ENCODE data around the gene CFAP47.

CFAP47 gene

GRCh38 chrX:36159254-36159653 is 239.7 kb downstream of the CFAP47 start:
- H3K27ac ChIP-seq (ENCODE audit: low read length, poor library complexity, severe bottlenecking), result no peak overlapping the region
- H2BK12ac ChIP-seq (ENCODE audit: low read length in 2 of 2), result no peak overlapping the region
- H3K23ac ChIP-seq (ENCODE audit: low read length in 2 of 2), result no peak overlapping the region
- H2BK5ac ChIP-seq (ENCODE audit: low read depth, low read length, poor library complexity, severe bottlenecking), result no peak overlapping the region
- H3K4me2 ChIP-seq (ENCODE audit: low read length, poor library complexity, severe bottlenecking), result no peak overlapping the region
- no peak overlapping the region for H3K14ac ChIP-seq (ENCODE audit: low read length in 2 of 2)
- H2BK15ac ChIP-seq (ENCODE audit: low read depth, poor library complexity, severe bottlenecking), result no peak overlapping the region
- no peaks in the 10 kb centered on the region for H3K27me3 ChIP-seq (ENCODE audit: control insufficient read depth in 1 of 2, insufficient read depth in 1 of 2, low read length in 2 of 2)
- no peaks in the 10 kb centered on the region for H3K79me1 ChIP-seq (replicated peaks; ENCODE audit: low read length, poor library complexity, severe bottlenecking)
- no peak overlapping the region for H2AK5ac ChIP-seq (ENCODE audit: low read length, severe bottlenecking)
- no peak overlapping the region for H2BK120ac ChIP-seq (ENCODE audit: low read depth, low read length)
- no peaks in the 10 kb centered on the region for H3K36me3 ChIP-seq (ENCODE audit: control insufficient read depth in 1 of 2, insufficient read depth in 2 of 2, low read depth in 1 of 2, low read length in 2 of 2)
- H4K8ac ChIP-seq (ENCODE audit: low read length), result no peak overlapping the region
- H3K9ac ChIP-seq (ENCODE audit: low read length), result no peak overlapping the region
- H4K91ac ChIP-seq (ENCODE audit: low read length), result no peak overlapping the region
- H2AFZ ChIP-seq (ENCODE audit: low read depth, low read length), result no peak overlapping the region
- no peaks in the 10 kb centered on the region for H3K4me1 ChIP-seq (ENCODE audit: control insufficient read depth, insufficient read depth, low read depth, low read length)
- no peaks in the 10 kb centered on the region for H3K9me3 ChIP-seq (ENCODE audit: control insufficient read depth, low read length)
- no peak overlapping the region for H3K4ac ChIP-seq (ENCODE audit: low read depth in 1 of 2, low read length in 2 of 2)
- 93% methylated on average over 3 of the region's 7 CpGs for WGBS
- no peak for DNase-seq
- H3K4me3 ChIP-seq (ENCODE audit: insufficient read depth in 1 of 2, low read depth in 1 of 2, low read length in 2 of 2), result no peak overlapping the region
- H3K18ac ChIP-seq (ENCODE audit: low read depth in 1 of 2, low read length in 2 of 2), result no peak overlapping the region

DNA sequence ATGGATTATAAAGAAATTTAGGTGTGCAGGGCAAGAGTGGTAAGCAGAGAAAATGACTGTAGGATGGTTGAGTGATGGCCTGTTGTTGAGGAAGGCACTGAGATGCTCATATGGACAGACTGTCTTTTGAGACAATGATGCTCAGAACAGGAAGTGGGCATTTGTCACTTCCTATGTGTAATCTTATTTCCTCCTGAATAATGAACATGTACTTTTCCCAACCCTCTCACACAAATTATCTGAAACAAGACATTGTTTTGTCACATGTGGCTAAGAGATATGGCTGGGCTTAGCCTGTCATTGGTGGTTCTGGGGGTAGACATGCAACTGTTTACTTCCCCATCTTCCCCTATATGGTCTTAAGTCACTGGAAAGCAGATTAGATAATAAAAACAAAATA is 240.5 kb downstream of the CFAP47 start:
- Histone ChIP-seq H3K4me1 (ENCODE audit: control insufficient read depth, insufficient read depth, low read depth, low read length) (no peaks in the 10 kb centered on the region), H3K4me3 (ENCODE audit: insufficient read depth in 1 of 2, low read depth in 1 of 2, low read length in 2 of 2) (no peak overlapping the region), H3K79me1 (replicated peaks; ENCODE audit: low read length, poor library complexity, severe bottlenecking) (no peaks in the 10 kb centered on the region), H3K27me3 (ENCODE audit: control insufficient read depth in 1 of 2, insufficient read depth in 1 of 2, low read length in 2 of 2) (no peaks in the 10 kb centered on the region), H3K4ac (ENCODE audit: low read depth in 1 of 2, low read length in 2 of 2) (no peak overlapping the region), H3K9me3 (ENCODE audit: control insufficient read depth, low read length) (no peaks in the 10 kb centered on the region), H2BK12ac (ENCODE audit: low read length in 2 of 2) (no peak overlapping the region), H4K8ac (ENCODE audit: low read length) (no peak overlapping the region), H2BK15ac (ENCODE audit: low read depth, poor library complexity, severe bottlenecking) (no peak overlapping the region), H3K9ac (ENCODE audit: low read length) (no peak overlapping the region), H2AK5ac (ENCODE audit: low read length, severe bottlenecking) (no peak overlapping the region), H3K4me2 (ENCODE audit: low read length, poor library complexity, severe bottlenecking) (no peak overlapping the region), H3K36me3 (ENCODE audit: control insufficient read depth in 1 of 2, insufficient read depth in 2 of 2, low read depth in 1 of 2, low read length in 2 of 2) (no peaks in the 10 kb centered on the region), H2BK5ac (ENCODE audit: low read depth, low read length, poor library complexity, severe bottlenecking) (no peak overlapping the region), H3K23ac (ENCODE audit: low read length in 2 of 2) (no peak overlapping the region), H2BK120ac (ENCODE audit: low read depth, low read length) (no peak overlapping the region), H3K18ac (ENCODE audit: low read depth in 1 of 2, low read length in 2 of 2) (no peak overlapping the region), H2AFZ (ENCODE audit: low read depth, low read length) (no peak overlapping the region), H3K27ac (ENCODE audit: low read length, poor library complexity, severe bottlenecking) (no peak overlapping the region), H4K91ac (ENCODE audit: low read length) (no peak overlapping the region), H3K14ac (ENCODE audit: low read length in 2 of 2) (no peak overlapping the region)
- DNase-seq, result no peak

GRCh38 chrX:36198575-36198974 is 279.0 kb downstream of the CFAP47 start:
- H2BK15ac ChIP-seq (ENCODE audit: low read depth, poor library complexity, severe bottlenecking), result no peak overlapping the region
- H3K27ac ChIP-seq (ENCODE audit: low read length, poor library complexity, severe bottlenecking), result no peak overlapping the region
- no peak overlapping the region for H2BK12ac ChIP-seq (ENCODE audit: low read length in 2 of 2)

GRCh38 chrX:36199928-36200327 is 280.4 kb downstream of the CFAP47 start:
- no peak overlapping the region for H4K91ac ChIP-seq (ENCODE audit: low read length)
- H3K18ac ChIP-seq (ENCODE audit: low read depth in 1 of 2, low read length in 2 of 2), result no peak overlapping the region
- no peak overlapping the region for H3K4me2 ChIP-seq (ENCODE audit: low read length, poor library complexity, severe bottlenecking)
- no peak overlapping the region for H4K8ac ChIP-seq (ENCODE audit: low read length)
- H3K4ac ChIP-seq (ENCODE audit: low read depth in 1 of 2, low read length in 2 of 2), result no peak overlapping the region
- H3K36me3 ChIP-seq (ENCODE audit: control insufficient read depth in 1 of 2, insufficient read depth in 2 of 2, low read depth in 1 of 2, low read length in 2 of 2), result no peaks in the 10 kb centered on the region
- no peak overlapping the region for H3K23ac ChIP-seq (ENCODE audit: low read length in 2 of 2)
- H3K4me1 ChIP-seq (ENCODE audit: control insufficient read depth, insufficient read depth, low read depth, low read length), result no peaks in the 10 kb centered on the region
- no peak overlapping the region for H2AFZ ChIP-seq (ENCODE audit: low read depth, low read length)
- no peak overlapping the region for H2AK5ac ChIP-seq (ENCODE audit: low read length, severe bottlenecking)
- H3K9me3 ChIP-seq (ENCODE audit: control insufficient read depth, low read length), result no peaks in the 10 kb centered on the region
- H3K4me3 ChIP-seq (ENCODE audit: insufficient read depth in 1 of 2, low read depth in 1 of 2, low read length in 2 of 2), result no peak overlapping the region
- H3K79me1 ChIP-seq (replicated peaks; ENCODE audit: low read length, poor library complexity, severe bottlenecking), result no peaks in the 10 kb centered on the region
- H2BK5ac ChIP-seq (ENCODE audit: low read depth, low read length, poor library complexity, severe bottlenecking), result no peak overlapping the region
- H3K9ac ChIP-seq (ENCODE audit: low read length), result no peak overlapping the region
- no peak overlapping the region for H2BK15ac ChIP-seq (ENCODE audit: low read depth, poor library complexity, severe bottlenecking)
- H2BK12ac ChIP-seq (ENCODE audit: low read length in 2 of 2), result no peak overlapping the region
- DNase-seq, result no peak
- H3K27ac ChIP-seq (ENCODE audit: low read length, poor library complexity, severe bottlenecking), result no peak overlapping the region
- no peak overlapping the region for H3K14ac ChIP-seq (ENCODE audit: low read length in 2 of 2)
- H3K27me3 ChIP-seq (ENCODE audit: control insufficient read depth in 1 of 2, insufficient read depth in 1 of 2, low read length in 2 of 2), result no peaks in the 10 kb centered on the region
- H2BK120ac ChIP-seq (ENCODE audit: low read depth, low read length), result no peak overlapping the region

More at GRCh38 chrX:36198575-36198974, 279.0 kb downstream of the CFAP47 start:
- H2AFZ ChIP-seq (ENCODE audit: low read depth, low read length), result no peak overlapping the region
- no peak overlapping the region for H3K4ac ChIP-seq (ENCODE audit: low read depth in 1 of 2, low read length in 2 of 2)
- H3K9me3 ChIP-seq (ENCODE audit: control insufficient read depth, low read length), result no peaks in the 10 kb centered on the region
- H2BK5ac ChIP-seq (ENCODE audit: low read depth, low read length, poor library complexity, severe bottlenecking), result no peak overlapping the region
- DNase-seq, result no peak
- H2AK5ac ChIP-seq (ENCODE audit: low read length, severe bottlenecking), result no peak overlapping the region
- H3K14ac ChIP-seq (ENCODE audit: low read length in 2 of 2), result no peak overlapping the region
- H4K8ac ChIP-seq (ENCODE audit: low read length), result no peak overlapping the region
- H3K36me3 ChIP-seq (ENCODE audit: control insufficient read depth in 1 of 2, insufficient read depth in 2 of 2, low read depth in 1 of 2, low read length in 2 of 2), result no peaks in the 10 kb centered on the region
- no peak overlapping the region for H4K91ac ChIP-seq (ENCODE audit: low read length)
- no peak overlapping the region for H3K4me2 ChIP-seq (ENCODE audit: low read length, poor library complexity, severe bottlenecking)
- H3K18ac ChIP-seq (ENCODE audit: low read depth in 1 of 2, low read length in 2 of 2), result no peak overlapping the region
- no peak overlapping the region for H3K9ac ChIP-seq (ENCODE audit: low read length)
- H3K27me3 ChIP-seq (ENCODE audit: control insufficient read depth in 1 of 2, insufficient read depth in 1 of 2, low read length in 2 of 2), result no peaks in the 10 kb centered on the region
- H3K4me3 ChIP-seq (ENCODE audit: insufficient read depth in 1 of 2, low read depth in 1 of 2, low read length in 2 of 2), result no peak overlapping the region
- no peaks in the 10 kb centered on the region for H3K79me1 ChIP-seq (replicated peaks; ENCODE audit: low read length, poor library complexity, severe bottlenecking)
- no peaks in the 10 kb centered on the region for H3K4me1 ChIP-seq (ENCODE audit: control insufficient read depth, insufficient read depth, low read depth, low read length)
- H3K23ac ChIP-seq (ENCODE audit: low read length in 2 of 2), result no peak overlapping the region
- H2BK120ac ChIP-seq (ENCODE audit: low read depth, low read length), result no peak overlapping the region

Data from mesenchymal stem cell (in vitro differentiated cells and primary cell).